H54 (cell line): ENCODE measurements around the gene MAGI2.

Experiments
- DNase-seq: peaks from one replicate; pipeline ENCODE4 v3.0.0; 2011; ENCODE audit warnings: low spot score, mixed read lengths; ENCODE audit not compliant: insufficient read length
- FAIRE-seq: peaks from 3 replicates; lab custom pipeline; 2011; peaks lifted over from hg19 to GRCh38; lab: Jason Lieb, UNC
- POLR2A ChIP-seq: IDR thresholded peaks from 2 replicates; pipeline ENCODE4 v1.6.1; 2011; ENCODE audit warnings: low read depth, mild to moderate bottlenecking, low read length

Gene MAGI2

DNA sequence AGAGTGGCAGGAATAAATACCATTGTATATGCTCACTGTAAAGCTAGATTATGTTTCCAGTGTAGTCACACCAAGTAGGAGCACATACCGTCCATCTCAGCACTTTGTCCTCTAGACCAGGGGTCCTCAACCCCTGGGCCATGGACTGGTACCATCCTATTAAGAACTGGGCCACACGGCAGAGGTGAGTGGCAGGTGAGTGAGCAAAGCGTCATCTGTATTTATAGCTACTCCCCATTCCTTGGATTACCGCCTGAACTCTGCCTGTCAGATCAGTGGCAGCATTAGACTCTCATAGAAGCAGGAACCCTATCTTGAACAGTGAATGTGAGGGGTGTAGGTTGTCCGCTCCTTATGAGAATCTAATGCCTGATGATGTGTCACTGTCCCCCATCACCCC is 735.3 kb downstream of the MAGI2 start:
- TF ChIP-seq POLR2A = no peak
- no peak for FAIRE-seq
- DNase-seq = no peak

DNA sequence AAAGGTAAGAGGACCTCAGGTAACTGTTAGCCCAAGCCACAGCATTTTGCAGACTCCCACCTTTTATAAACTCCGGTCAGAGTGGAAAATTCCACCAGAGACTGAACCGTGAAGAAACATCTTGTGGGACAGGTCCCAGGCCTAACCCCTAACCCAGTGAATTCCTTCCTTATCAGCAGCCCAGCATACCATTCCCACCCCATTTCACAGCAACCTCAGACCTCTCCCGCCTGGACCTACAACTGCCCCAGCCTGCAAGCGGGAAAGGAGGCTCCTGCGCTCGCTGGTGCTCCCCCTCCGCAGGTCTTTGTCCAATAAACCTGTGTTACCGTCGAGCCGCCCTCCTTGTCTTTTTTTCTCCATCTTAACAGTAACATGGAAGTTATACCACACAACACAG is 736.6 kb downstream of the MAGI2 start:
- FAIRE-seq (no peak), DNase-seq (no peak)
- TF ChIP-seq POLR2A = no peak

DNA sequence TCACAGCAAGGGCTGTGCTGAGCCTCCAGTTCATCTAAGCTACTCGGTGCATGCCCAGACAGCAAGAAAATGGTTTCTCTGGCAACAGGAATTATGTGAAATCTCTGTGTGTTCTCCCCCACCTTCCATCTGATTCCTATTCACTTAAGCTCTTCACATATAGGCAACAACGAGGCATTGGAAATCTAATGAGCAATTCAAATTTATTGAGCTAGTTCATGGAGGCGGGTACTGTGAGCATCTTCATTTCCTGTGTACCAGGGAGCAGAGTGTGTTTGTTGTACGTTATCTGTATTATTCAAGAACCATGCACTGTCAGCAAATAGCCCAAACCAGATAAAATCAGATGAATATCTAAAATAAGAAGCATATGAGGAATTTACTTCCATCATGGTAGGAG is 739.1 kb downstream of the MAGI2 start:
- DNase-seq (no peak), FAIRE-seq (no peak)
- TF ChIP-seq POLR2A = no peak

DNA sequence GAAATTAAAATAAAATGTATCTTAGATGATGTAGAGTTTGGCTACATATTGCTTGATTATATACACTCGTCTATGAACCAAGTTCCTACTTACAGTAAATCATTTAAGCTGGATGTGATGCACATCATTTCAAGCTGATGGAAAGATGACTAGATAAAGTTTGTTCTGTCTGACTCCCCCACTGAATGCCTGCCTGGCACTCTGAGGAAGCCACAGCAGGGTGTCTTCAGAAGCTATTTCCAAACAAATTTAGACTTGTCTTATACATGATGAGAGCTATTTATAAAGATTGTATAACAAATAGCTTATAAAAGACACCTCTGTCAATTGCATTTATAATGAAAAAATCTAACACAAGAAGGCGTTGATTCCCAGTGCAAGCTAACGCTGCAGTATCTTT is 741.4 kb downstream of the MAGI2 start:
- no peak for TF ChIP-seq POLR2A
- DNase-seq (no peak), FAIRE-seq (no peak)

DNA sequence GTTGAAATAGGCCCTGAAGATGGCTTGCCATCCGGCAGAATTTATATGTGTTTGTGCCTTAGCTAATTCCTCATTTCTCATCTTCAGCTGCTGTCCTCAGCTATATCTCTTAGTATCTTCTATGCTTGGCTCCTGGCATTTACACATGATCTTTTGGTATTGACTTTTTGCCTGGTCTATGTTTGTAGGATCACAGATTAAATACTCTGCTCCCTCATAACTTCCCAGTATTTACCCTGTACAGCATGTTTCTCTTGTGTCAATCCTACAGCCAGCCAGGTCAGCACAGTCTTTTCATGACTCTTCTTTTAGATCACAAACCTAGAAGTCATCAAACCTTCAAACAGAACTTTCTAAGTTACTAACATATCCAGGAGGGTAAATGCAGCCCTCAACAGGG is 743.8 kb downstream of the MAGI2 start:
- TF ChIP-seq POLR2A = no peak
- DNase-seq = no peak
- no peak for FAIRE-seq

DNA sequence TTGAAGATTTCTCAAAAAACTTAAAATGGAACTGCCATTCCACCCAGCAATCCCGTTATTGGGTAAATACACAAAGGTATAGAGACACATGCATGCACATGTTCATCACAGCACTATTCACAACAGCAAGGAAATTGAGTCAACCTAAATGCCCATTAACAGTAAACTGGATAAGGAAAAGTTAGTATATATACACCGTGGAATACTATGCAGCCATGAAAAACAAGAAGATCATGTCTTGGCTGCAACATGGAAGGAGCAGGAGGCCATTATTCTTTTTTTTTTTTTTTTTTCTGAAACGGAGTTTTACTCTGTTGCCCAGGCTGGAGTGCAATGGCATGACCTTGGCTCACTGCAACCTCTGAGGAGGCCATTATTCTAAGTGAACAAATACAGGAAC is 749.0 kb downstream of the MAGI2 start:
- TF ChIP-seq POLR2A = no peak
- FAIRE-seq (no peak), DNase-seq (no peak)

DNA sequence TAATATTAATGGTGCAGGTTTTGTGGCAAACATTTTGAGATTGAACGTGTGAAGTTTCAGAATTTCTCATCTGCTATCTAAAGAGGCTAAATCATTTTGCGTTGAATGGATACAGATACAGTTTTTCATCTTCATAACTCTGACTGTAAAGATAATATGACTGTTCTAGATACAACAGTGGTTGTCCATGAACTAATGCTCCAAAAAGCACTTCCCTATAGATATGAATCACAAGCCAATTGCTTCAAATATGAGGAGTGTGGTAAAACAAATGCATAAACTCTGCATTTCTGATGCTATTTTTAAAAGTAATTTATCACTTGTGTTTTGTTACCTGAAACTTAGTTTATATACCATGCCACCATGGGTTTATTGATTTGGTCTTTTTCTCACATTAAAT is 750.1 kb downstream of the MAGI2 start:
- TF ChIP-seq POLR2A = no peak
- FAIRE-seq (peak; percentile 74), DNase-seq (no peak)

DNA sequence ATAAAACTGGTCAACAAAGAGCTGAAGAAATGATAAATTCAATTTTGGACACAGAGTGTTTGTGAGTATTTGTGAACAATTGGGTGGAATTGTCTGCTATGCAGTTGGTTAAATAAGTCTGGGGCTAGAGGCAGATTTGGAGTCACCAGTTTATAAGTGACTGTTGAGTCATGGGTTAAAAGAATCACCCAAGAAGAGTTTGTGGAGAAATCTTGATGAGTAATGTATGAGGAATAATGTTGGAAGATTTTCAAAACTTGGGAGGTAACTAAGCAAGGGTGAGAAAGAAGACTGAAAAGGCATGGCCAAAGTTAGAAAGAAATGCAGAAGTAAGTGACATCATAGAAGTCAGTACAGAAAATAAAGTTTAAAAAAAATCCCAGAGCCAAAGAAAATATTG is 750.7 kb downstream of the MAGI2 start:
- no peak for TF ChIP-seq POLR2A
- DNase-seq = peak; percentile 11
- FAIRE-seq = peak; percentile 98

DNA sequence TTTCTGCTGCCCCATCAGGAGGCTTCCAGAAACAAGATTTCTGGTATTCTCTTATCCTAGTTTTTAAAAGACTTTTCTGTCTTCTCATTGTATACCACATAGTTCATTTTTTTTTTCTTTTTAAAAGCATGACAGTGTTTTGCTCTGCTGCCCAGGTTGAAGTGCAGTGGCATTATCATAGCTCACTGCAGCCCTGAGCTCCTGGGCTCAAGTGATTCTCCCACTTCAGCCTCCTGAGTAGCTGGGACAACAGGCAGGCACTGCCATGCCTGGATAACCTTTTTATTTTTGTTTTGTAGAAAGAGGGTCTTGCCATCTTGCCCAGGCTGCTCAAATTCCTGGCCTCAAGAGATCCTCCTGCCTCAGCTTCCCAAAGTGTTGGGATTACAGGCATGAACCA is 757.6 kb downstream of the MAGI2 start:
- no peak for DNase-seq
- no peak for FAIRE-seq
- TF ChIP-seq POLR2A = no peak

DNA sequence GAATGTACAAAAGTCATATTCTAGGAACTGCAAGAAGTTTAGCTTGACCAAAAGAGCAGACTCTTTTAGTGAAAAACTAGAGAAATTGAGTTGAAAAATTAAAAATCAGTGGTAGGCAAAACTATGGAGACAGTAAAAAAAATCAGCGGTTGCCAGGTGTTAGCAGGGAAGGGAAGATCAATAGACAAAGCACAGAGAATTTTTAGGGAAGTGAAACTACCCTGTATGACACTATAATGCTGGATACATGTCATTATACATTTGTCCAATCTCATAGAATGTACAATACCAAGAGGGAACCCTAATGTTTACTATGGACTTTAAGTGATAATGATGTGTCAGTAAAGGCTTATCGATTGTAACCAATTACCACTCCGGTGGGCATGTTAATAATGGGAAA is 761.9 kb downstream of the MAGI2 start:
- TF ChIP-seq POLR2A = no peak
- FAIRE-seq (no peak), DNase-seq (no peak)

DNA sequence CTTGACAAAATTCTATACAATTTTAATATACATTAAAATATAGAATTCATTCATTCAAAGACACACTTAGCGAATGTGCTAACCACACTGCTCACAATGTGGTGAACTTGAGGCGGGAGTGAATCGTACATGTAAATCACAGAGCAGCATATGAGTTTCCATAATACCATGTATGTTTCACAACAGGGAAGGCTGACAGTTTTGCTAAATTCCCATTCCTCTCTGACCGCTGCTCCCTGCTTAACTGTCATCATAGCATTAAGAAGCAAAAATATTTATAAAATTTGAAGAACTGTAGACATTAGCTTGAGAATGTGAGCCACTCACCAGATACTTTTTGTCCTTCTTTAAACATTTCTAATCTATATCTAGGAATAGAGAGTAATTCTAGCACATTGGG is 763.3 kb downstream of the MAGI2 start:
- no peak for FAIRE-seq
- no peak for TF ChIP-seq POLR2A
- no peak for DNase-seq

DNA sequence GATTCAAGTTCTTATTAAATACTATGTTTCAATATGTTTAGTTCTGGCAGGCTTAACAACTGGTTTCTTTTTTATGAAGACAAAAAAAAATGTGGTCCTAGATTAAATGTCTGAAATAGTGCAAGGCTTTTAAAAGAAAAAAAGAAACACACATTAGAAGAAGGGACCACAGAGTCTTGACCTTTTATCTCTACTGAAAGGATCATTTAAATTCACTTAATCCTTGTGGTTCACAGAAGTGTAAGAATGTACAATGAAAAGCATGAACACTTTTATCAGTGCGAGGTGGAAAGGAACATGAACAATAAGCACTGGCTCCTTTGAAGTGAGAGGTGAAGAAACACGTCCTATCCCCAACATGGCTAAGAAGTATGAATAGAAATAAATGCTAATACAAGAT is 765.1 kb downstream of the MAGI2 start:
- FAIRE-seq = no peak
- DNase-seq = no peak
- TF ChIP-seq POLR2A = no peak

DNA sequence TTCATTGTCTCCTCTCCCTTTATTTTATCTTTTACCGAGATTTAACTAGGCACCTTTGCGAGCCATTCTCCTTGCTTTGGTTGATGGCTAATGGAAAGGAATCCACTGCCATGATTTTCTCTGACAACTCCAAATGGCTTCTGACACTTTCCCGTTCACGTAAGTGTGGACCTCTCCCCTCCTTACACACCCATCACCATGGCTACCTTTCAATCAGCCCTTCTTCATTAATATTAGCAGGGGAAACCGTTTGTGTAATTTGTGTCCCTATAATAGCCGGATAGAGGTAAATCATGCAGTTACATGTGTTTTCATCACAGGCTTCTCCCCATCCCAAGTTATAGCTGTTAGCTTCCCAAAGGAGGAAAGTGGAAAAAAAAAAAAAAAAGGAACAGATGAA is 767.3 kb downstream of the MAGI2 start:
- FAIRE-seq (no peak), DNase-seq (no peak)
- TF ChIP-seq POLR2A = no peak

DNA sequence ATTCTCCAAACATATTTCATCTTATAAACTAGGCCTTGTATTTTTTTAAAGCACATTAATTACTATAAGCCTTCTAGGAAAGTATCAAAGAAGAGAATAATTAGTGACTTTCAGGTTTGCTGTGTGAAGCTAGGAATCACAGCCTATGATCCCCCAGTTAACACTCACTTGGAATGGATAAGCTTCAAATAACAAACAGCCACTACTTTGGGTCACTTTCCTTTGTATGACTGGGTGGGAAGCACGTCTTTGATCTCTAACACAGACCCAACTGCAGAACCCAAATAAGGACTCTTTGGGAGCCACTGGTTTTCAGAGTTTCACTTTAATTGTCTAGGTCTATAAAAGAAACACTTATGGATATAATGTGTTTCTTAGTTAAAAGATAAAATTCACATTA is 769.3 kb downstream of the MAGI2 start:
- FAIRE-seq (no peak), DNase-seq (no peak)
- TF ChIP-seq POLR2A = no peak

DNA sequence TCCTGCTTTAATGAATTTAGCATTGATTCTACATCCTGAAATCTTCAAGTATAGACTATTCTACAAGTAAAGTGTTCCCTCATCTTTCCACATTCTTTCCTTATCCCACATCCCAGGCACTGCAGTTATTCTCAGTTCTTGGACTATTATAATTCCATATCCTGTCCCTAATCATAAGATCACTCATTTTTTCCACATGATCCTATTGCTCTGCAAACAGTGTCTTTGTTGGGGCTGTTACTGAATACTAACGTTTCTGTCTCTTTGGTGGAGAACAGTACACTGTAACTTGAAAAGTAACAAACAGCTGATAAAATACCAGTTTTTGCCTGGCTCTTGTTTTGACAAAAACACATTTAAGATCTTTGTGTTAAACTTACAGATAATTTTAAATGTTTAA is 769.9 kb downstream of the MAGI2 start:
- FAIRE-seq = no peak
- no peak for TF ChIP-seq POLR2A
- DNase-seq = no peak

DNA sequence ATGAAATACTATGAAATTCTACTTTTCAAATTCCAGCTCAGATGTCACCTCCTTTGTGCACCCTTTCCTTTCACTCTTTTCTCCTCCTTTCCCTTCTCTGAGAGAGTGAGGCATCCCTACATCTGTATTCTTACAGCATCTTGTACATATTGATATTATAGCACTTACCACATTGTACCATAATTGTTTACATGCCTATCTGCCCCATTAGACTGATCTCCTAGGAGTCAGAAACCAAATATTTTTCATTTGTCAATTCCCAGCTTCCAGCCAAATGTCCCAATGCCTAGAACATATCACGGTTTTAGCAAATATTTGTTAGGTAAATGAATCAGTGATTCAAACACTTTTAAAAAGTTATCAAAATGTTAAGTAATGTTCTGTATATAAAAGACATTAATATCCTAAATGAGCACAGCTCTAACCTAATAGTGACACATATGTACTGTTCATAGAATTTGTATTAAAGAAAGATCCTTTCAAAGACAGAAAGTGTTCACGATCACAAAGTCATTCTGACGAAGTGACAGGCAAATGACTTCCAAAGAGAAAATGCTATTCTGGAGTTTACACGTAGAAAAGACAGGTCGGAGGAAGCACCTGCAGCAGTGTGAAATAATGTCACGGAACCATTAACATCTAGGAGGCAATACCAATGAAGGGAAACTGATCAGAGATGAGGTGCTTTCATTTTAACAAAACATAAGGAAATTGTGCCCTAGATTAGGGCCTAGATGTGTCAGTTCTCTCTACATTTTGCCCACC is 774.2 kb downstream of the MAGI2 start:
- no peak for FAIRE-seq
- no peak for DNase-seq
- no peak for TF ChIP-seq POLR2A

DNA sequence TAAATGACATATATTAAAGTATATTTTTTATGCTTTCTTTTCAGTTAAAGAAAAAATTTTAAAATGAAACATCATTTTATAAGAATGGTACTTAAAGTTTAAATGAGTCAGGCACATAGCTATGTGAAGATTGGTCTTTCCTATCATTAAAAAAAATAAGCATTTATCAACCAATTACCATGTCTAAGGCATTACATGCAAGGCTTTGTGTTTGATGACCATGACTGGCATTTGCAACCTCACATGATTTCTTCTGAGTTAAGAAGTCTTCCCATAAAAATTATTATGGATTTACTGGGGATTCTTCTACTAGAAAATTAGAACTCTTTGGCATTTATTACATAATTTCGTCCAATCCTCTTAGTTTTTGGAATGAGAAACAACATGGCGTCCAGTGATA is 776.1 kb downstream of the MAGI2 start:
- no peak for TF ChIP-seq POLR2A

More for the DNA sequence above, 776.1 kb downstream of the MAGI2 start:
- DNase-seq = no peak
- no peak for FAIRE-seq
